HG03469 (cell line): ENCODE data around the gene PLCG2.

ENCODE experiments used
- ATAC-seq: cut with Tn5 transposase; IDR thresholded peaks from one replicate; pipeline ENCODE4 v1.9.1; 2021; ENCODE audit warnings: mild to moderate bottlenecking, moderate library complexity, moderate number of reproducible peaks; ENCODE audit not compliant: unreplicated experiment

PLCG2 gene

GRCh38 chr16:81813648-81814047 is 34.6 kb downstream of the PLCG2 start:
- ATAC-seq, result no peak

- ATAC-seq, result no peak
Measured at GRCh38 chr16:81814751-81815428, 35.8 kb downstream of the PLCG2 start.

GRCh38 chr16:81815429-81815766 is 36.3 kb downstream of the PLCG2 start:
- ATAC-seq, result no peak

GRCh38 chr16:81816351-81816750 is 37.3 kb downstream of the PLCG2 start:
- no peak for ATAC-seq

GRCh38 chr16:81816793-81817210 is 37.7 kb downstream of the PLCG2 start:
- no peak for ATAC-seq

- ATAC-seq, result no peak
Measured at GRCh38 chr16:81817296-81817695, 38.2 kb downstream of the PLCG2 start.

GRCh38 chr16:81817789-81818567 is 38.9 kb downstream of the PLCG2 start:
- ATAC-seq, result no peak

GRCh38 chr16:81818568-81818896 is 39.4 kb downstream of the PLCG2 start:
- ATAC-seq, result no peak

- no peak for ATAC-seq
Measured at GRCh38 chr16:81818905-81819304, 39.8 kb downstream of the PLCG2 start.

GRCh38 chr16:81821436-81822128 is 42.5 kb downstream of the PLCG2 start:
- peak; percentile 27 for ATAC-seq

GRCh38 chr16:81823111-81823510 is 44.0 kb downstream of the PLCG2 start:
- peak; percentile 31 for ATAC-seq

- ATAC-seq, result no peak
Measured at GRCh38 chr16:81823734-81824133, 44.6 kb downstream of the PLCG2 start.

- no peak for ATAC-seq
Measured at GRCh38 chr16:81826523-81826922, 47.4 kb downstream of the PLCG2 start.

GRCh38 chr16:81830845-81831540 is 51.9 kb downstream of the PLCG2 start:
- no peak for ATAC-seq

- ATAC-seq, result peak; percentile 64
Measured at GRCh38 chr16:81831722-81832126, 52.6 kb downstream of the PLCG2 start.

GRCh38 chr16:81832801-81833547 is 53.9 kb downstream of the PLCG2 start:
- ATAC-seq, result no peak

- ATAC-seq, result no peak
Measured at GRCh38 chr16:81833751-81834150, 54.7 kb downstream of the PLCG2 start.

GRCh38 chr16:81834868-81835267 is 55.8 kb downstream of the PLCG2 start:
- no peak for ATAC-seq

- peak; percentile 40 for ATAC-seq
Measured at GRCh38 chr16:81836279-81837054, 57.4 kb downstream of the PLCG2 start.

GRCh38 chr16:81837312-81837751 is 58.2 kb downstream of the PLCG2 start:
- no peak for ATAC-seq
